K562 (cell line): ENCODE results near the gene NOL4L. TPM values are rescaled to one million over a fixed set of nuclear protein-coding genes. Genes with fewer than 3 reads are reported as not detected.

Source experiments
- ATAC-seq: fragments of 200-7000 bp; cut with Tn5 transposase; 3 replicates; pipeline ENCODE4 v1.9.1; 2020; ENCODE audit warnings: moderate library complexity
- BruUV-seq: library from RNA; stranded (reverse); fragments of 400-500 nt; replicated peaks from 2 replicates; lab custom pipeline; 2021; lab: Mats Ljungman, UMichigan
- CTCF ChIA-PET: fragments of 300-600 bp; formaldehyde crosslinking; extraction: SDS; loops from one replicate; lab custom pipeline; 2021; ENCODE audit warnings: low intra/inter-chr PET ratio; lab: Yijun Ruan, JAX
- POLR2A ChIA-PET: fragments of 300-600, 350-650 bp; sonication (Branson Sonifier 250); formaldehyde crosslinking; extraction: SDS; loops from one replicate; lab custom pipeline; 2021; ENCODE audit warnings: antibody characterized with exemption, inconsistent platforms; lab: Yijun Ruan, JAX
- DNase-seq, 4 experiments: peaks; one replicate each; pipeline versions ENCODE4 v3.0.0 to v3.0.0-alpha.2; 2011 to 2018; ENCODE audit warnings: low spot score in 3 of 4, mixed read lengths in 3 of 4; ENCODE audit errors: extremely low read depth in 1 of 4
- FAIRE-seq: peaks from 2 replicates; lab custom pipeline; 2011; peaks lifted over from hg19 to GRCh38; lab: Jason Lieb, UNC
- H2AFZ ChIP-seq: 2 replicates; pipeline ENCODE4 v1.6.0; 2011; ENCODE audit warnings: low read depth, low read length, control low read depth, inconsistent platforms
- H3K27ac ChIP-seq: fragments of 200-600 bp; 3 replicates; pipeline ENCODE4 v1.8.0; 2011; ENCODE audit warnings: low read depth, mild to moderate bottlenecking, control low read depth, inconsistent platforms, low read length, moderate library complexity, mixed read lengths; ENCODE audit errors: extremely low read depth
- H3K27me3 ChIP-seq, 2 experiments: fragments of 300-600 bp in 1 of 2; 2 replicates in 1 of 2; 3 replicates in 1 of 2; pipeline versions ENCODE4 v1.6.0 to v1.8.0; 2011; ENCODE audit warnings: inconsistent platforms in 2 of 2, low read length in 2 of 2, mild to moderate bottlenecking in 1 of 2, mixed read lengths in 1 of 2, moderate library complexity in 1 of 2; ENCODE audit not compliant: control insufficient read depth in 2 of 2, insufficient read depth in 2 of 2
- H3K36me3 ChIP-seq: fragments of 300-600 bp; 3 replicates; pipeline ENCODE4 v1.8.0; 2011; ENCODE audit warnings: mild to moderate bottlenecking, low read length, inconsistent platforms; ENCODE audit not compliant: control insufficient read depth, insufficient read depth
- H3K4me1 ChIP-seq, 2 experiments: fragments of 200-600 bp in 1 of 2; replicated peaks in 1 of 2; 2 replicates in 1 of 2; 3 replicates in 1 of 2; pipeline versions ENCODE4 v1.5.1 to v1.8.0; 2011; ENCODE audit warnings: inconsistent platforms in 2 of 2, low read length in 2 of 2, mild to moderate bottlenecking in 1 of 2, mixed read lengths in 1 of 2, moderate library complexity in 1 of 2; ENCODE audit not compliant: control insufficient read depth in 2 of 2, insufficient read depth in 2 of 2
- H3K4me2 ChIP-seq: 2 replicates; pipeline ENCODE4 v1.6.1; 2011; ENCODE audit warnings: low read length, control low read depth, inconsistent platforms, mixed read lengths; ENCODE audit not compliant: insufficient read depth
- H3K4me3 ChIP-seq: fragments of 200-600 bp; sonication (generic), shearing (Covaris generic); 2 replicates; pipeline ENCODE4 v1.5.1; 2016; ENCODE audit warnings: control low read depth, inconsistent platforms
- H3K79me2 ChIP-seq: fragments of 200-600 bp; 3 replicates; pipeline ENCODE4 v1.8.0; 2011; ENCODE audit warnings: low read length, inconsistent platforms; ENCODE audit not compliant: control insufficient read depth, insufficient read depth
- H3K9ac ChIP-seq, 2 experiments: 2 replicates each; pipeline versions ENCODE4 v1.6.0 to v1.6.1; 2011; ENCODE audit warnings: low read depth in 2 of 2, low read length in 2 of 2, control low read depth in 1 of 2, inconsistent platforms in 1 of 2, mild to moderate bottlenecking in 1 of 2, mixed read lengths in 1 of 2; ENCODE audit not compliant: insufficient read depth in 1 of 2
- H3K9me1 ChIP-seq: one replicate; pipeline ENCODE4 v1.6.0; 2011; ENCODE audit warnings: inconsistent platforms, mild to moderate bottlenecking, low read length, moderate library complexity; ENCODE audit not compliant: control insufficient read depth, insufficient read depth
- H3K9me3 ChIP-seq: replicated peaks from 2 replicates; pipeline ENCODE4 v1.5.1; 2011; ENCODE audit warnings: low read depth, low read length, inconsistent platforms; ENCODE audit not compliant: control insufficient read depth, insufficient read depth
- H4K20me1 ChIP-seq: replicated peaks from 2 replicates; pipeline ENCODE4 v1.6.1; 2011; ENCODE audit warnings: low read length, inconsistent platforms, mixed read lengths; ENCODE audit not compliant: control insufficient read depth, insufficient read depth
- EP400 ChIP-seq: fragments of 450-650 bp; IDR thresholded peaks from 2 replicates; pipeline ENCODE4 v1.6.1; 2017; ENCODE audit warnings: antibody characterized with exemption, mild to moderate bottlenecking, moderate library complexity
- GATA2 ChIP-seq: sonication (generic); formaldehyde crosslinking; IDR thresholded peaks from 2 replicates; pipeline ENCODE4 v1.4.0; 2020; ENCODE audit warnings: mild to moderate bottlenecking, missing genetic modification reagents
- JUN ChIP-seq, 2 experiments: sonication (generic) in 1 of 2; formaldehyde crosslinking in 1 of 2; IDR thresholded peaks; 2 replicates each; pipeline versions ENCODE4 v1.6.1 to v1.8.0; 2012 to 2022; ENCODE audit warnings: borderline replicate concordance in 2 of 2, mild to moderate bottlenecking in 2 of 2, improper control_type of control experiment in 1 of 2, low read depth in 1 of 2, low read length in 1 of 2, missing genetic modification reagents in 1 of 2
- PCBP1 ChIP-seq: fragments of 200-400 bp; formaldehyde crosslinking; IDR thresholded peaks from 2 replicates; pipeline ENCODE4 v1.6.1; 2018; ENCODE audit warnings: mild to moderate bottlenecking, low read depth, low read length; ENCODE audit not compliant: poor library complexity, severe bottlenecking
- RBM14 ChIP-seq: fragments of 200-400 bp; formaldehyde crosslinking; IDR thresholded peaks from 2 replicates; pipeline ENCODE4 v1.6.1; 2018; ENCODE audit warnings: low read depth, mild to moderate bottlenecking, low read length, moderate library complexity, borderline replicate concordance; ENCODE audit not compliant: insufficient read depth
- SNAPC5 ChIP-seq: fragments of 250-450 bp; sonication (Bioruptor Pico); IDR thresholded peaks from 2 replicates; pipeline ENCODE4 v1.8.0; 2021; ENCODE audit warnings: moderate library complexity, mild to moderate bottlenecking, inconsistent platforms
- SREBF2 ChIP-seq: sonication (generic); formaldehyde crosslinking; IDR thresholded peaks from 2 replicates; pipeline ENCODE4 v1.4.0; 2020; ENCODE audit warnings: mild to moderate bottlenecking, missing genetic modification reagents
- SRSF3 ChIP-seq: fragments of 200-400 bp; formaldehyde crosslinking; IDR thresholded peaks from 2 replicates; pipeline ENCODE4 v1.6.1; 2016; ENCODE audit warnings: mild to moderate bottlenecking, low read length, moderate library complexity; ENCODE audit not compliant: insufficient read depth
- TAF1 ChIP-seq: IDR thresholded peaks from 2 replicates; pipeline ENCODE4 v1.6.1; 2011; ENCODE audit warnings: mild to moderate bottlenecking, low read length, moderate library complexity; ENCODE audit not compliant: insufficient read depth, control insufficient read depth, severe bottlenecking; ENCODE audit errors: extremely low read depth
- WGBS: fragments of 100-300 bp; shearing (Covaris generic); methylation state at CpG from one replicate; pipeline ENCODE4 v1.1.6; 2016; ENCODE audit warnings: low coverage, mixed read lengths; ENCODE audit not compliant: insufficient coverage; ENCODE audit errors: missing lambda C conversion rate; 5-methylcytosine and 5-hydroxymethylcytosine counted together
- in situ Hi-C: fragments of 300-500 bp; cut with MboI; formaldehyde crosslinking; loops from 4 replicates; pipeline ENCODE4 v1.15.0; 2018; ENCODE audit warnings: inconsistent platforms, mixed read lengths
- intact Hi-C: fragments of 100-400 bp; cut with micrococcal nuclease; formaldehyde crosslinking; loops from 2 replicates; pipeline ENCODE4 v1.14.2; 2022
- polyA plus RNA-seq, 8 experiments: library from polyadenylated mRNA; depleted of rRNA in 4 of 8; stranded (reverse) in 5 of 8; unstranded in 3 of 8; fragments of >200 nt; fragmentation: Nextera tagmentation in 2 of 8; fragmentation: Illumina TruSeq in 1 of 8; extraction: Ambion mirVana in 2 of 8; extraction: Trizol in 1 of 8; gene quantifications; 2 replicates each; pipeline versions ENCODE4 v1.2.1 to v1.2.3, GENCODE V29; 2011 to 2014; ENCODE audit warnings: inconsistent platforms in 1 of 8, missing spikeins in 1 of 8
- total RNA-seq, 7 experiments: library from RNA; depleted of rRNA in 6 of 7; stranded (reverse); fragments of >200 nt in 6 of 7; fragmentation: Illumina TruSeq in 2 of 7; extraction: Trizol in 2 of 7; gene quantifications; 2 replicates each; pipeline versions ENCODE4 v1.2.1 to v1.2.3, GENCODE V29; 2011 to 2021; ENCODE audit warnings: low replicate concordance in 1 of 7
- TF ChIP-seq, protein P1 (sequence below), 2 experiments: fragments of 450-650 bp in 1 of 2; sonication (generic) in 1 of 2; formaldehyde crosslinking in 1 of 2; IDR thresholded peaks; 2 replicates each; pipeline versions ENCODE4 v1.7.1 to v1.9.0; 2016 to 2022; ENCODE audit warnings: inconsistent platforms in 1 of 2, mild to moderate bottlenecking in 1 of 2, missing genetic modification reagents in 1 of 2
- TF ChIP-seq, protein P2 (sequence below): IDR thresholded peaks from 3 replicates; pipeline ENCODE4 v1.6.1; 2011; ENCODE audit warnings: borderline replicate concordance, mild to moderate bottlenecking; ENCODE audit not compliant: insufficient read length, insufficient read depth

Gene NOL4L
- total and polyA plus RNA-seq, 9 of the 15 experiments (the other 6 are each of a cell fraction or from before 2014, with no cell fraction given), result 5.1 to 36.2 (median 13.6) TPM

- H3K4me3 ChIP-seq, result no peak overlapping the region
- H3K9me3 ChIP-seq, result no peaks in the 10 kb centered on the region
- no peak overlapping the region for H3K27ac ChIP-seq
- no peaks in the 10 kb centered on the region for H3K9me1 ChIP-seq
- peaks cover 84% of the 10 kb centered on the region; the same call in 2 of the 3 replicates for H3K36me3 ChIP-seq
- H3K9ac ChIP-seq, result peak overlapping the region in 1 of 2 experiments; percentile 45; a peak in 1 of 4 replicates
- CTCF ChIA-PET, result no interaction called here
- H2AFZ ChIP-seq, result no peak overlapping the region
- in situ Hi-C loops (no loop called here), intact Hi-C loops (no loop called here)
- peaks cover under 1 to 75% of the 10 kb centered on the region in 2 experiments; a peak in 3 of 5 replicates for H3K4me1 ChIP-seq
- H4K20me1 ChIP-seq, result peaks cover 11% of the 10 kb centered on the region
- POLR2A ChIA-PET, result interaction anchor here (1.1 kb wide), 1 partner anchor 29 kb away, joined by 3 read pairs; no protein-coding TSS in a partner anchor
- H3K79me2 ChIP-seq, result peaks cover 46% of the 10 kb centered on the region
- no TSS peak for BruUV-seq
- WGBS, result 97% methylated on average over 5 of the region's 6 CpGs
- H3K4me2 ChIP-seq, result no peak overlapping the region
- DNase-seq (no peak), FAIRE-seq (no peak), ATAC-seq (no peak)
- H3K27me3 ChIP-seq, result no peaks in the 10 kb centered on the region
- TF ChIP-seq, protein P1, sequence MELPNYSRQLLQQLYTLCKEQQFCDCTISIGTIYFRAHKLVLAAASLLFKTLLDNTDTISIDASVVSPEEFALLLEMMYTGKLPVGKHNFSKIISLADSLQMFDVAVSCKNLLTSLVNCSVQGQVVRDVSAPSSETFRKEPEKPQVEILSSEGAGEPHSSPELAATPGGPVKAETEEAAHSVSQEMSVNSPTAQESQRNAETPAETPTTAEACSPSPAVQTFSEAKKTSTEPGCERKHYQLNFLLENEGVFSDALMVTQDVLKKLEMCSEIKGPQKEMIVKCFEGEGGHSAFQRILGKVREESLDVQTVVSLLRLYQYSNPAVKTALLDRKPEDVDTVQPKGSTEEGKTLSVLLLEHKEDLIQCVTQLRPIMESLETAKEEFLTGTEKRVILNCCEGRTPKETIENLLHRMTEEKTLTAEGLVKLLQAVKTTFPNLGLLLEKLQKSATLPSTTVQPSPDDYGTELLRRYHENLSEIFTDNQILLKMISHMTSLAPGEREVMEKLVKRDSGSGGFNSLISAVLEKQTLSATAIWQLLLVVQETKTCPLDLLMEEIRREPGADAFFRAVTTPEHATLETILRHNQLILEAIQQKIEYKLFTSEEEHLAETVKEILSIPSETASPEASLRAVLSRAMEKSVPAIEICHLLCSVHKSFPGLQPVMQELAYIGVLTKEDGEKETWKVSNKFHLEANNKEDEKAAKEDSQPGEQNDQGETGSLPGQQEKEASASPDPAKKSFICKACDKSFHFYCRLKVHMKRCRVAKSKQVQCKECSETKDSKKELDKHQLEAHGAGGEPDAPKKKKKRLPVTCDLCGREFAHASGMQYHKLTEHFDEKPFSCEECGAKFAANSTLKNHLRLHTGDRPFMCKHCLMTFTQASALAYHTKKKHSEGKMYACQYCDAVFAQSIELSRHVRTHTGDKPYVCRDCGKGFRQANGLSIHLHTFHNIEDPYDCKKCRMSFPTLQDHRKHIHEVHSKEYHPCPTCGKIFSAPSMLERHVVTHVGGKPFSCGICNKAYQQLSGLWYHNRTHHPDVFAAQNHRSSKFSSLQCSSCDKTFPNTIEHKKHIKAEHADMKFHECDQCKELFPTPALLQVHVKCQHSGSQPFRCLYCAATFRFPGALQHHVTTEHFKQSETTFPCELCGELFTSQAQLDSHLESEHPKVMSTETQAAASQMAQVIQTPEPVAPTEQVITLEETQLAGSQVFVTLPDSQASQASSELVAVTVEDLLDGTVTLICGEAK (IDR thresholded peaks at IDR 0.05), result no peak
- TF ChIP-seq, protein P1 (CRISPR knock-in tag; IDR thresholded peaks at IDR 0.05), result no peak
- TF ChIP-seq PCBP1, result no peak
- TF ChIP-seq GATA2 (CRISPR knock-in tag), result no peak
- TF ChIP-seq SNAPC5 (CRISPR knock-in tag), result no peak
- no peak for TF ChIP-seq RBM14
- TF ChIP-seq SRSF3, result no peak
- no peak for TF ChIP-seq TAF1
- no peak for TF ChIP-seq EP400
- TF ChIP-seq, protein P2, sequence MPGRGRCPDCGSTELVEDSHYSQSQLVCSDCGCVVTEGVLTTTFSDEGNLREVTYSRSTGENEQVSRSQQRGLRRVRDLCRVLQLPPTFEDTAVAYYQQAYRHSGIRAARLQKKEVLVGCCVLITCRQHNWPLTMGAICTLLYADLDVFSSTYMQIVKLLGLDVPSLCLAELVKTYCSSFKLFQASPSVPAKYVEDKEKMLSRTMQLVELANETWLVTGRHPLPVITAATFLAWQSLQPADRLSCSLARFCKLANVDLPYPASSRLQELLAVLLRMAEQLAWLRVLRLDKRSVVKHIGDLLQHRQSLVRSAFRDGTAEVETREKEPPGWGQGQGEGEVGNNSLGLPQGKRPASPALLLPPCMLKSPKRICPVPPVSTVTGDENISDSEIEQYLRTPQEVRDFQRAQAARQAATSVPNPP, result no peak
- no peak for TF ChIP-seq SREBF2
- no peak for TF ChIP-seq JUN (IDR thresholded peaks at IDR 0.05; ENCODE audit: borderline replicate concordance, low read depth, low read length)
- no peak for TF ChIP-seq JUN (CRISPR knock-in tag; IDR thresholded peaks at IDR 0.05; ENCODE audit: borderline replicate concordance)
These were observed 116.9 kb downstream of the NOL4L start for GRCh38 chr20:32468313-32468640.
